Measurements from ENCODE around the gene ARHGEF17.

ARHGEF17 gene

DNA sequence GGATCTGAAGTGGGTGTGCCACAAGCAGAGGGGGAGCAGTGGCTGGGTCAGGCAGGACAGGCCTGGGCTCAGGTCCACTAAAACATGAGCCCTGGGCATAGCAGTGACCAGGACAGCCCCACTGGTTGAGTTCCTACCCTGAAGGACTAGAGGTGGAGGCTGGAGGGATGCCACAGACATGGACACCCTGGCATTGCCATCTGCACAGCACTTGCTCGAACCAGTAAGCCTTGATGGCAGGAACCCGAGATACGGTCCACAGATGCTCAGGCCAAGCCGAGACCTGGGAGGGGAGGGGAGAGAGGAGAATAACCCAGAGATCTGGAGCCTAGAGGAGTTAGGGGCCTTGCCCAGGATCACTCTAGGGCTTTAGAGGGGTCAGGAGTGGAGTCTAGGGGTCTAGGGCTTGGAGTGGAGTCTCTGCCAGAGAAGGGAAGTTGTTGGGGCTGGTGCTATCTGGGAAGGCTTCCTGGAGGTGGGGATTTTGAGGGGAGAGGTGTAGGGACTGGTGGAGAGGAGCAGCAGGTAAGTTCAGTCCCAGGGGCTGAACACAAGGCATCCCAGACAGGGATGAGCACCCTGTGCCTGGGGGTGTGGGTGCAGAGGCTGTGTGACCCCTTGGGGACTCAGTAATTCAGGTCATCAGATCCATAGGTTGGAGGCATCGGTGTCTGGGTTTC lies 37.5 kb downstream of the ARHGEF17 start:
- Histone ChIP-seq H3K27me3 (ENCODE audit: insufficient read depth, poor library complexity, severe bottlenecking) (no peaks in the 10 kb centered on the region), H3K36me3 (ENCODE audit: low read depth) (no peaks in the 10 kb centered on the region; the same call in 1 of the 2 replicates), H3K4me3 (ENCODE audit: severe bottlenecking) (no peak overlapping the region), H3K9me3 (ENCODE audit: severe bottlenecking) (no peaks in the 10 kb centered on the region), H3K27ac (ENCODE audit: poor library complexity, severe bottlenecking) (no peak overlapping the region), H3K4me1 (ENCODE audit: insufficient read depth, poor library complexity, severe bottlenecking) (no peaks in the 10 kb centered on the region)
- ATAC-seq (ENCODE audit: low read depth) (no peak), DNase-seq (ENCODE audit: low spot score) (no peak)
- TF ChIP-seq, protein P1, sequence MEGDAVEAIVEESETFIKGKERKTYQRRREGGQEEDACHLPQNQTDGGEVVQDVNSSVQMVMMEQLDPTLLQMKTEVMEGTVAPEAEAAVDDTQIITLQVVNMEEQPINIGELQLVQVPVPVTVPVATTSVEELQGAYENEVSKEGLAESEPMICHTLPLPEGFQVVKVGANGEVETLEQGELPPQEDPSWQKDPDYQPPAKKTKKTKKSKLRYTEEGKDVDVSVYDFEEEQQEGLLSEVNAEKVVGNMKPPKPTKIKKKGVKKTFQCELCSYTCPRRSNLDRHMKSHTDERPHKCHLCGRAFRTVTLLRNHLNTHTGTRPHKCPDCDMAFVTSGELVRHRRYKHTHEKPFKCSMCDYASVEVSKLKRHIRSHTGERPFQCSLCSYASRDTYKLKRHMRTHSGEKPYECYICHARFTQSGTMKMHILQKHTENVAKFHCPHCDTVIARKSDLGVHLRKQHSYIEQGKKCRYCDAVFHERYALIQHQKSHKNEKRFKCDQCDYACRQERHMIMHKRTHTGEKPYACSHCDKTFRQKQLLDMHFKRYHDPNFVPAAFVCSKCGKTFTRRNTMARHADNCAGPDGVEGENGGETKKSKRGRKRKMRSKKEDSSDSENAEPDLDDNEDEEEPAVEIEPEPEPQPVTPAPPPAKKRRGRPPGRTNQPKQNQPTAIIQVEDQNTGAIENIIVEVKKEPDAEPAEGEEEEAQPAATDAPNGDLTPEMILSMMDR (IDR thresholded peaks at IDR 0.05; ENCODE audit: poor library complexity, severe bottlenecking): no peak

DNA sequence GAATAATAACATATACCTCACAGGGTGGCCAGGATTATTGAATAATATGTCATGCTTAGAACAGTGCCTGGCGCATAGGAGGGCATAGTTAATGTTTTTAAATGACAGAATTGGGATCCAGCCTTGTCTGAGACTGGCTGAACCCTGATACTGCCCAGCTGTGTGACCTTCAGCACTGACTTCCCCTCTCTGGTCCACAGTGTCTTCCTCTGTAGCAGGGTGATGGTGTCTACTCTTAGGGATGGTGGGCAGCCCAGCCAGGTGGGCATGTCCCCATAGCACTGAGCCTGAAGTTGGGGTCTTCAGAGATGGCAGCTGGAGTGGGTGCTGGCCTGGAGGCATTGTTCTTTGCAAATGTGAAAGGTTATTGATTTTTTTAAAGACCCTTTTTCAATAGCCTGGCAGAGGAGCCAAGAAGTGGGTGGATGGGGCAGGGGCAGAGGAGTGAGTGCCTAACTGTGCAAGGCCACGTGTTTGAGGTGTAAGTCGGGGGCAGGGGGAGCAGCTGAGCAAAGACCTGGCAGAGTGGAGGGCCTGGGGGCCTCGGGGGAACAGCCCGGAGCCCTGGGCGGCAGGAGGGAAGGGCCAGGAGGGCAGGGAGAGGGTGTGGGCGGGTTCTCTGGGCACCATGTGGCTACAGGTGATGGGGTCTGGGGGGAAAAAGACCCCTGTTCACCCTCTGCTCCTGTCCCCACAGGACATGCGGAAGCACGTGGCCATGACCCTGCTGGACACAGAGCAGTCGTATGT lies 38.3 kb downstream of the ARHGEF17 start:
- no peak for DNase-seq (ENCODE audit: low spot score)
- H3K36me3 ChIP-seq (ENCODE audit: low read depth): no peaks in the 10 kb centered on the region; the same call in 1 of the 2 replicates
- H3K4me3 ChIP-seq (ENCODE audit: severe bottlenecking): no peak overlapping the region
- no peak for ATAC-seq (ENCODE audit: low read depth)
- no peak overlapping the region for H3K27ac ChIP-seq (ENCODE audit: poor library complexity, severe bottlenecking)
- H3K9me3 ChIP-seq (ENCODE audit: severe bottlenecking): no peaks in the 10 kb centered on the region
- no peaks in the 10 kb centered on the region for H3K4me1 ChIP-seq (ENCODE audit: insufficient read depth, poor library complexity, severe bottlenecking)
- H3K27me3 ChIP-seq (ENCODE audit: insufficient read depth, poor library complexity, severe bottlenecking): no peaks in the 10 kb centered on the region
- TF ChIP-seq, protein P1 (IDR thresholded peaks at IDR 0.05; ENCODE audit: poor library complexity, severe bottlenecking): no peak

DNA sequence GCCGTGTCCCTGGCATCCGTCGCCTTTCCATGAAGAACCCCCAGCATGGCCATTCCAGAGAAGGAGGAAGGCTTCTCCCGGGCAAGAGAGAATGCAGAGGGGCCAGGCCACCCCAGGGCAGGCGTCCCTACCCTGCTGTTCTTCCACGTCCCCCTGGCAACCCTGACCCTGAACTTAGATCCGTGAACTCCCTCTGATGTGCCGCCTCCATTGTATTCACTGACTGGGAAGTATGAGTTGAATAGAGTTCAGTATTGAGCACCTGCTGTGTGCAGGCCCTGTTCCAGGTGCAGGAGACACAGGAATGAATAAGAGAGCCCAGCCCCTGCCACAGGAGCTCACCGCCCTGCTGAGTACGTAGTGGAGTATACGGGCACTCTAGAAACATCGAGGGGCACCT lies 39.0 kb downstream of the ARHGEF17 start:
- Histone ChIP-seq H3K36me3 (ENCODE audit: low read depth) (no peaks in the 10 kb centered on the region; the same call in 1 of the 2 replicates), H3K4me3 (ENCODE audit: severe bottlenecking) (no peak overlapping the region), H3K27ac (ENCODE audit: poor library complexity, severe bottlenecking) (no peak overlapping the region), H3K9me3 (ENCODE audit: severe bottlenecking) (no peaks in the 10 kb centered on the region), H3K27me3 (ENCODE audit: insufficient read depth, poor library complexity, severe bottlenecking) (no peaks in the 10 kb centered on the region), H3K4me1 (ENCODE audit: insufficient read depth, poor library complexity, severe bottlenecking) (no peaks in the 10 kb centered on the region)
- DNase-seq (ENCODE audit: low spot score) (no peak), ATAC-seq (ENCODE audit: low read depth) (no peak)
- TF ChIP-seq, protein P1 (IDR thresholded peaks at IDR 0.05; ENCODE audit: poor library complexity, severe bottlenecking): no peak

DNA sequence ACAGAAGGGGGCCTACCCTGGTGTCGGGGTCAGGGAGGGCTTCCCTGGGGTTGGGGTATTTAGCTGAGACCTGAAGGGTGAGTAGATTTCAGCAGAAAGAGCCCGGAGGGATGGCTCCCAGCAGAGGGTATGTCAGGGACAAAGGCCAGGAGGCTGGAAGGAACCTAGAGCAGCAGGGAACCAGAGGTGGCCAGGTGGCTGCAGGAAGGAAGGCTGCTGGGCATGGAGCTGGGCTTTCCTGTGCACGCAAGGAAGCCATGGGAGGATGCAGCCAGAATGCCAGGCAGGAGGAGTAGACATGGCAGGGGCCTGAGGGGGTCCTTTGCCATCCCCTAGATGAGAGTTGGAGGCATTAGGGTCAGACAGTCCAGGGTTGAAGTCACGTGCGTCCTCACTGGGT lies 40.8 kb downstream of the ARHGEF17 start:
- no peak for DNase-seq (ENCODE audit: low spot score)

More for the DNA sequence above, 40.8 kb downstream of the ARHGEF17 start:
- peaks cover 3% of the 10 kb centered on the region for H3K36me3 ChIP-seq (ENCODE audit: low read depth)
- H3K4me1 ChIP-seq (ENCODE audit: insufficient read depth, poor library complexity, severe bottlenecking): no peaks in the 10 kb centered on the region
- no peak overlapping the region for H3K27ac ChIP-seq (ENCODE audit: poor library complexity, severe bottlenecking)
- no peaks in the 10 kb centered on the region for H3K9me3 ChIP-seq (ENCODE audit: severe bottlenecking)
- no peaks in the 10 kb centered on the region for H3K27me3 ChIP-seq (ENCODE audit: insufficient read depth, poor library complexity, severe bottlenecking)
- TF ChIP-seq, protein P1 (IDR thresholded peaks at IDR 0.05; ENCODE audit: poor library complexity, severe bottlenecking): no peak
- H3K4me3 ChIP-seq (ENCODE audit: severe bottlenecking): no peak overlapping the region
- ATAC-seq (ENCODE audit: low read depth): no peak
